Stimulated activated CD4-positive, alpha-beta T cell treated with anti-CD3 and anti-CD28 coated beads, TNF-alpha, amount 100 ng/mL, for 4 hours (primary cell): ENCODE data around the gene NPNT.
"Not testable (repeated sequence)": the region's sequence is repeated elsewhere in the genome, so short reads cannot be mapped to it uniquely, and the experiment has no call there.

Experiments
- DNase-seq, 3 experiments: peaks; one replicate each; pipeline ENCODE4 v3.0.0-alpha.2; 2020; ENCODE audit warnings: low read depth in 3 of 3

NPNT gene, protein sequence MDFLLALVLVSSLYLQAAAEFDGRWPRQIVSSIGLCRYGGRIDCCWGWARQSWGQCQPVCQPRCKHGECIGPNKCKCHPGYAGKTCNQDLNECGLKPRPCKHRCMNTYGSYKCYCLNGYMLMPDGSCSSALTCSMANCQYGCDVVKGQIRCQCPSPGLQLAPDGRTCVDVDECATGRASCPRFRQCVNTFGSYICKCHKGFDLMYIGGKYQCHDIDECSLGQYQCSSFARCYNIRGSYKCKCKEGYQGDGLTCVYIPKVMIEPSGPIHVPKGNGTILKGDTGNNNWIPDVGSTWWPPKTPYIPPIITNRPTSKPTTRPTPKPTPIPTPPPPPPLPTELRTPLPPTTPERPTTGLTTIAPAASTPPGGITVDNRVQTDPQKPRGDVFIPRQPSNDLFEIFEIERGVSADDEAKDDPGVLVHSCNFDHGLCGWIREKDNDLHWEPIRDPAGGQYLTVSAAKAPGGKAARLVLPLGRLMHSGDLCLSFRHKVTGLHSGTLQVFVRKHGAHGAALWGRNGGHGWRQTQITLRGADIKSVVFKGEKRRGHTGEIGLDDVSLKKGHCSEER

DNA sequence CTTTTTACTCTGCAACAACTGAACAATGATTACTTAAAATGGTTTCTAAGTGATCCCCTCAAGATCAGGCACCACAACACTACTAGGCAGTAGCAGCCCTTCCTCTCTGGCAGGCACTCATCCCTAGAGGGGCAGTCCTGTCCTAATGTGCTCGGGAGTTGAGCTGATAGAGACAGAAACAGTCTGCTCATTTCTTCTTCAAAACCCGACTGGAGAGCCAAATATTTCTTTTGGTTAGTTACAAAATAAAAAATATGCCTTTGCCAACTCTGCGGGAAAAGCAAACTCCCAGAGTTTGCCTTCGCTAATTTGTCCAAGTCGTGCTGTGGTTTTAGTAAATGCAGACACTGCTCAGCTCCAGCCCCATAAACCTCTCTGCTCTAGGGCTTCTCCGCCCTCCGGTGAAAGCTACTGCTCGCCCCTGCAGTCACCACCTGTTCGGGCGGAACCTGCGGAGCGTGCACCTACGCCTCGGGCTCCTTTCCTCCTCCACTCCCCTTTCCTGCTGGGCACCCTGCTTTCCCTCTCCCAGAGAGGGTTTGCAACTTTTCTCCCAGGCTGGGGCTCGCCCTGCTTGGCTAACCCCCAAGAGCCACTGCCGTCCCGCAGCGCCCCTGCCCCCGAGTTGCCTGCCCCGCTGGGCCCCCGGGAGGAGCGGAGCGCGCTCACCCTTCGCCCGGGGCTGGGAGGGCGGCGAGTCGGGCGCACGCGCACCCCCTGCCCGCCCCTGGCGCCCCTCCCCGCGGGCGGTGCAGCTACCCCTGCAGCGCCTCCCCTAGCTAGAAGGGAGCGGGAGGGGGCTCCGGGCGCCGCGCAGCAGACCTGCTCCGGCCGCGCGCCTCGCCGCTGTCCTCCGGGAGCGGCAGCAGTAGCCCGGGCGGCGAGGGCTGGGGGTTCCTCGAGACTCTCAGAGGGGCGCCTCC, at the start of gene NPNT:
Gene NPNT, plus strand, starts transcription at position 812 of the 923 bp plus-strand sequence. CDS start 182 bp downstream, outside the sequence.
- DNase-seq = no peak

DNA sequence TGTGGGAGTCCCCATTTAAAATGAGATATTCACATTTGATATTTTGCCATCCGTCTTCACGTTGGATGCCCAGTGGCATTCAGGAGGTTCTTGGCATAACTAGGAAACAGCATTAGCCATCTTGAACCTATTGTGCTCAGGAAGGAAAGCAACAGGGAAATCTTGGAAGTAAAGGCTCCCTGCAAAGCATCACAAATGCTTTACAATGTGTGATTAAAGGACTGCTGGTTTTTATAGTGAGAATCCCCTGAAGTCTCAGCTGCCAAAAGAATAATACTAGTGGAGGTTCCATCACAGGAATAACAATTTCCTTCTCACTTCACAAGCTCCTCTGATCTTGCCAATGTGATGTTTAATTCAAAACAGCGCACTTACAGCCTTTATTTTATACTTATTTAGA, 49.7 kb upstream of the NPNT start:
- no peak for DNase-seq

DNA sequence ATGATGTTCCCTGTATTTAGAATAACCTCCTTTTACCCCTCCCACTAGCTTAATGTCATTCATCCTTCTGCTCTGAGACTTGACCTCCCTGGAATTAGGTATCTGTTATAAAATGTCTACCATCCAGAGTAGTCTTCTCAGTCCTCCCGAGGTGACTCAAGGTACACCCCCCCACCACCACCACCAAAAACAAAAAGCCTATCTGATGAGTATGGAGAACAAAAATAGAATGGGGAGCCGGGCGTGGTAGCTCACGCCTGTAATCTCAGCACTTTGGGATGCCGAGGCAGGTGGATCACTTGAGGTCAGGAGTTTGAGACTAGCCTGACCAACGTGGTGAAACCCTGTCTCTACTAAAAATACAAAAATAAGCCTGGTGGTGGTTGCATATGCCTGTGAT, 46.9 kb upstream of the NPNT start:
- not testable (repeated sequence) for DNase-seq

- DNase-seq = no peak
These were observed 44.1 kb upstream of the NPNT start for GRCh38 chr4:105851196-105851595.

GRCh38 chr4:105852230-105852629, 43.0 kb upstream of the NPNT start:
- DNase-seq = not testable (repeated sequence)

GRCh38 chr4:105858466-105859040, 36.7 kb upstream of the NPNT start:
- DNase-seq = no peak

DNA sequence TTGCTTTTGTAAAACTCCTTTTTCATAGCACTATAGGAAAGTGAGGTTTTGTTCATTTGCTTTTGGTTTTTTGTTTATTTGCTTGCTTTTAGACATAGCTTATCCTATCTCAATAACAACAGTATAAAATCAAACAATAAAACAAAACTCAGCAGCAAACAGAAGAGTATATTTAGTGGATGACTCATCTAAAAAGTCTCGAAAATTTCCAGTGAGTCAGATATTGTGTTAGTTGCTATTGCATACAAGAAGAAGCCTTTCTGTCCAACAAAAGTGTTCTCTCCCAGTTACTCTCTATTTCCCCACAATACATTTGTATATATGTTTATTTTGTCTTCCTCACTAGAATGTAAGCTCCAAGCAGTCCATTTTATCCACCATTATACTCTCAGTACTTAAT, 36.0 kb upstream of the NPNT start:
- DNase-seq = no peak

DNA sequence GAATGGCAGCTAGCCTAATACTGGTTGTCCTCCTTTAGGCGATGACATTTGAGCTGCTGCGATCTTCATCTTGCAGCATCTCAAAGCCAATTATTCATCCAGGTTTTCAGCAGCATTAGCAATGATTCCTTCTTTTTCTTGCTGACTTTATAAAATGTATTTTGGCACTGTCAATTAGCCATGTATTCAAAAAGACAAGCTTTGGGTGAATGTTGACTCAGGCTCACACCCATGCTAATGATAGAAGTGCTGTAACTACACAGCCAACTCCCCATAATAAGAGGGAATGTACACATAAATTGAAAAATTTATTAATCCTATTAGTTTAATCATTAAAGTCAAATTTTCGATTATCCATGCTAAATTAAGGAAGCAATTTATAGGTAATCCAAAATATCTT, 24.3 kb upstream of the NPNT start:
- DNase-seq = no peak

- no peak for DNase-seq
These were observed 23.3 kb upstream of the NPNT start for GRCh38 chr4:105871997-105872396.

DNA sequence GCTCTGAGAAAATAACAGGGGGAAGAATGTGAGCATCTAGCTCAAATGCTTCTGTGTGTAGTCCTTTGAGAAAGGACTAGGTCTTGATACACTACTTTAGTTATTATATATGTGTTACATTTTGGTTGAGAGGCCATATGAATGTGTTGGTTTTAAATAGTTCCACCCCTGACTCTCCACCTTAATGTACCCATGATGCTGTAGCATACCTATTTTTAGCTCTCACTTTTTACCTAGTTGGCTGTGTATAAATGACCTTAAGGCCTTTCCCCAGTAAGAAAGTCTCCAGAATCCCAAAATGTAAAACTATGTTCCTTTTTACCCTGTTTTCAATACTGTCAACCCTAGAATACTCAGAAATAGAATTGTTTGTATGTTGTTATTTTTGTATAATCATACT, 20.0 kb upstream of the NPNT start:
- DNase-seq = no peak

GRCh38 chr4:105878668-105879067, 16.6 kb upstream of the NPNT start:
- DNase-seq = no peak

DNA sequence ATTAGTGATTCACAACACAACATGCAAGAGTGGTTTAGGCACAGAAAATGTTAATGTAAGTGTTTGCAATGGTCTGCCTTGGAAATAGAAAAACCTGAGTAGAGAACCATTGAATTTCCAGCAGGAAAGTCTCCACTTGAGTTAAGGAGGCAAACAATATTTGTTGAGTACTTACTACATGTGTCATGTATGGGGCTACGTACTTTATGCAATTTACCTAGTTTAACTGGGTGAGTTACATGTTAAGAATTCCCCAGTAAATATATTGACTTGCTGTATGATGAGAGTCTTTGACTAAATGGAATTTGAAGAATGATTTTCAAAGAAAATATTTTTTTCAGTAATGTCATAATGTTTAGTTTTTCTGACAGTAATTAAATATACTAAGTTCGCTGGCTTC, 7.8 kb upstream of the NPNT start:
- DNase-seq = no peak

GRCh38 chr4:105895583-105896460, 551 bp downstream of the NPNT start:
- DNase-seq = no peak

GRCh38 chr4:105896461-105896942, 1.2 kb downstream of the NPNT start:
- DNase-seq = no peak

GRCh38 chr4:105896984-105897775, 1.9 kb downstream of the NPNT start:
- DNase-seq = no peak

DNA sequence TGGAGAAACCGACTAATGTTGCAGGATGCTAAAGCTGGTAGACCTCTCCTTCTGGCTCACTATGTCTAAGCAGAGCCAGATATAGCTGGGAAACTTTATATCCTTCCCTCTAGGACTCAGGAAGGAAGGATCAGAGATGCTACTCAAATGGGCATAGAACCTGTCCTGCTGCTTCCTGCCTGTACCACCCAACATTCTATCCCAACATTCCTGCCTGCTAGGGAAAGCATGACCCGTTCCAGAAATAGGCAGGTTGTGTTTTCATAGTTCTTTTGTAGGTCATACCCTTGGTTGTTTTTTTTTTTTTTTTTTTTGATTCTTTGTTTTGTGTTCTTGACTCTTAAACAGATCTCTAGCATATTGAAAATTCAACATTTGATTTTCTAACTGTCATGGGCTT, 5.3 kb downstream of the NPNT start:
- DNase-seq = no peak

DNA sequence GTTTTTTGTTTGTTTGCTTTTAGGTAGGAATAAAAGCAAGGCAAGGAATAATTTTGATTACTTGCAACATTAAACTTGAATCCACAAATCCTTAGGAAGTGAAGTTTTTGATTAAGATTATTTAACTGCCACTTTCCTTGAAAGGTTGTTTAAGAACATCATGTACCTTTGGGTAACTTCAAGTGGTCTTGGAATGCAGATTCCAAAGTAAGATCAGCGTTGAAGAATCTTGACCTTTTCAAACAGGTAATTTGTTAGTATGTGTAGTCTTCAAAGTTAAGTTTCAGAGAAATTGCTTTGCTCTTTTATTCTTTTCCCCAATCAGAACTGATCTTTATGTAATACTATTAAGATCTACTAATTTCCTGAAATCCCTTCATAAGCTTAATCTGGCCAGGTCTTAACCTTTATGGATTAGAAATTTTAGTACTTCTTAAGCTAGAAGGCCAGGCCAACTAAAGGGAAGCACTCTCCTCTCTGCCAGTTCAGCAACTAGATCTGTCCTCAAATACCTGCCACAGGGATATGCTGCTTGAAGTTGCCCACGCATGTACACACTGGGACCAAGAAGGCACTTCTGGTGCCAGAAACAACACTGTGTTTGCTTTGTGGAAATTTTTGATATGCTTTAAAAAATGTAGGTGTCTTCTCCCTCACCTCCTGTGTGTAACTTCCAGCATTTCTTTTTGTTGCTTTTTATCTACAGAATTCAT, 7.4 kb downstream of the NPNT start:
- no peak for DNase-seq

DNA sequence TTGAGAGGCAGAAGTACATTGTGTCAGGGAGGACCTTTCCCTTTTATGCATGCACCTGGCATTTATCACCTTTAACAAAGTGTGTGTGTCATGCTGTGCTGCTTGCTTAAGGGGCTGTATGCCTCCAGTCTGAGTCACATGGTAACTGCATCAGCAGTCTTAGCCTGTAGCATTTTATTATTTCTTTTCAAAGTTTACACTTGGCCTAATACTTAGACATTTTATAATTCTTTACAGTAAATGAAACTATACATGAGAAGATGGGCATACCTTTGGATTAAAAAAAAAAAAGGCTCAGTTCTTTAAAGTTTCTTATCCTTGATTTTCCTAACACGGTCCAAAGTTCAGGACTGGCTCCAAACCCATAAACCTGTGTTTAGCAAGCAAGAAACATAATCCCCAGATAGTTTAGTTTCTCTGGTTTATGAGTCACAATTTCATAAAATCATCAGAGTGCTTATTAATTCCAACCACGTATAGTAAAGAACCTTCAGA, 14.6 kb downstream of the NPNT start:
- DNase-seq = no peak

DNA sequence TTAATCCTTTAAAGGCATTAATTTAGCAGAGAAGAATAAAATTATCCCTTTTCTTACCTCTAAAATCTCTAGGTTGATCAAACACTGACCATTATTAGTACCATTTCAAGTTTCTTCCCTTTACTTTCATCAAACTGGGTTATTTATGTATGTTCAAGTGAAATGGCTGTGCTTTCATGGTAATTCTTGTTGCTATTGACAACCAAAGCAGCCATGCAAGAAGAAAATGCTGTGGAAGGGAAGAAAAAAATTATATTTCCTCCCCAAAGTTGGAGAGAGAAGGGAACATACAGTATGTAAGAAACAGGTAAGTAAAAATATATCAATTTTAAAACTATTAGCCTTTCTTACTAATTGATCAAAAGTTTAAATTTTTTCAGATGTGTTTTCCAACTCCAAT, 16.2 kb downstream of the NPNT start:
- no peak for DNase-seq
